Measurements from ENCODE around the gene ZNF688.
A peak's percentile ranks its signal among the peaks of the same experiment; 100 is the strongest.
"Not testable (repeated sequence)": the region's sequence is repeated elsewhere in the genome, so short reads cannot be mapped to it uniquely, and the experiment has no call there.

Gene ZNF688

DNA sequence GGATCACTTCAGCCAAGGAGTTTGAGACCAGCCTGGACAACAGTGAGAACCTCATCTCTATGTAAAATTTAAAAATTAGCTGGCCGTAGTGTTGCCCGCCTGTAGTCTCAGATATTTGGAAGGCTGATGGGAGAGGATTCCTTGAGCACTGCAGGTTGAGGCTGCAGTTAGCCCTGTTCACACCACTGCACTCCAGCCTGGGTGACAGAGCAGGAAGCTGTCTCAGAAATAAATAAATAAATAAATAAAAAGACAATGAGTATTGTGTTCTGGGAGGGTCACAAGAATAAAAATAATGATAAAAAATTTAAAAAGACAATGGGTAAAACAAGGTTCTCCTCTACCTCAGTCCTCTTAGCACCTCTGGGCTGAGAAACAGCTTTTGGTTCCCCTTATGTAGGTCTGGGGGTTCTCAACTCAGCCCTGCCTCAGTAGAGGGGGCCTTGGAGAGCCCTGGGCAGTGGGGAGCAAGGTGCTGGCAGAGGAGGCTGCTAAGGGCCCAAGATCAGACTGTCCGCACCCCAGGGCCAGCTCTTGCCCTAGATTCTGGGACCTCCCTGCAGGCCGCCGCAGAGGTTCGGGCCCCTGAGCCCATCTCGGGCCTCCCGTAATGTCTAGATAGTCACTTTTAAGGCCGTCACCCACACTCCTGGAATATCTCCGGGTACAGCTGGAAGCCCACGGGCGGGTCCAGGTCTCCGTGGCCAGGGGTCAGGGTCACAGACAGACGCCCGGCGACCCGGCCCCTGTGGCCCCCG is 16.8 kb downstream of the ZNF688 start:
- Histone ChIP-seq H3K4me1 (ENCODE audit: insufficient read depth, low read length) (no peaks in the 10 kb centered on the region), H3K27ac (ENCODE audit: low read depth, low read length) (no peak overlapping the region), H3K27me3 (ENCODE audit: insufficient read depth, low read length) (no peaks in the 10 kb centered on the region), H3K9me3 (ENCODE audit: insufficient read depth, low read depth, low read length) (no peaks in the 10 kb centered on the region), H3K4me3 (ENCODE audit: low read length) (no peak overlapping the region), H3K9ac (ENCODE audit: low read depth, low read length) (no peak overlapping the region), H3K36me3 (ENCODE audit: insufficient read depth, low read length) (peaks cover 25% of the 10 kb centered on the region)
- WGBS, result 95% methylated on average over 18 of the region's 18 CpGs

DNA sequence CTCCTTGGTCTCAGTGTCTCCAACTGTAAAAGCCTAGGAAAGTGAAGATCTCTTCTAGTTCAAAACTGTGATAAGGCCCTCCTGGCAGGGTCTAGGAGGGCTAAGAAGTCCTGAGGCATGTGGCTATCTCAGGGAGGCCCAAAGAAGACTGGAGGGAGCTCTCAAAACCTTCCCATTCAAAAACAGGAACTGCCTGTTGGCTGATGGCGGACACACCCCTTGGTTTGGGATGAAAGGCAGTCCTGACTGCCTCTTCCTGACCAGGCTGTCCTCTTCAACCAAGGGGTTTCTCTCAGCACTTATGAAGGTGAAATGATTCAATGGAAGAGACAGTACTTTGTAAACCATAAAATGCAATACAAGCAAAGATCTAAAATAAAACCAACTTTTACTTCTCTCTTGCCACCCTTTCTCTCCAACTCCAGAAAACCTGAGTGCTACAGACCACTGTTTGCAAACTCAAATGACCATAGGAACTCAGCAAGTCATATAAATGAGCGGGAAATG is 18.1 kb downstream of the ZNF688 start:
- H3K9me3 ChIP-seq (ENCODE audit: insufficient read depth, low read depth, low read length), result no peaks in the 10 kb centered on the region
- no peak overlapping the region for H3K4me3 ChIP-seq (ENCODE audit: low read length)
- no peak overlapping the region for H3K27ac ChIP-seq (ENCODE audit: low read depth, low read length)
- H3K9ac ChIP-seq (ENCODE audit: low read depth, low read length), result no peak overlapping the region
- H3K4me1 ChIP-seq (ENCODE audit: insufficient read depth, low read length), result 0 out of 2 replicates have a peak, but pooled peaks cover 5% of the 10 kb centered on the region
- 88% methylated on average over 2 of the region's 2 CpGs for WGBS
- peaks cover 25% of the 10 kb centered on the region for H3K36me3 ChIP-seq (ENCODE audit: insufficient read depth, low read length)
- no peaks in the 10 kb centered on the region for H3K27me3 ChIP-seq (ENCODE audit: insufficient read depth, low read length)

DNA sequence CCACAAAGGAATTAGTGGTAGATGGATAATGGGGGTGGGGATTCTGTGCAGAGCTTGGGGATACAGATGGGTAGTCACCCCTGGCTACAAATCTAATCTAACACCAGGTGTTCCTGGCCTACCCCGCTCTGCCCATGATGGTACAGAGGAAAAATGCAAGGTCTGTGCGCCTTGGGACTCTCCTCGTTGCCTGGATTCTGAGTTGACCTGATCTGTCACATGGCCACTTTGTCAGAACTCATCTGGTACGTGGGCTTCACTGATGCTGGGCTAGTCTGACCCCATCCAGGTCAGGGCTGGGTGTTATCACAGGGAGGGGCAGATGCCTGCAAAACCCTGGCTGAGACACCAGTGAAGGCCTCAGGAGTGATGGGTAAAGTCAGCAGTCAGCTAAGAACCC is 18.6 kb downstream of the ZNF688 start:
- H3K27me3 ChIP-seq (ENCODE audit: insufficient read depth, low read length), result no peaks in the 10 kb centered on the region
- no peaks in the 10 kb centered on the region for H3K9me3 ChIP-seq (ENCODE audit: insufficient read depth, low read depth, low read length)
- H3K36me3 ChIP-seq (ENCODE audit: insufficient read depth, low read length), result peaks cover 25% of the 10 kb centered on the region
- WGBS, result 94% methylated on average over 4 of the region's 4 CpGs
- H3K4me1 ChIP-seq (ENCODE audit: insufficient read depth, low read length), result 0 out of 2 replicates have a peak, but pooled peaks cover 6% of the 10 kb centered on the region
- no peak overlapping the region for H3K9ac ChIP-seq (ENCODE audit: low read depth, low read length)
- H3K27ac ChIP-seq (ENCODE audit: low read depth, low read length), result no peak overlapping the region
- H3K4me3 ChIP-seq (ENCODE audit: low read length), result no peak overlapping the region

DNA sequence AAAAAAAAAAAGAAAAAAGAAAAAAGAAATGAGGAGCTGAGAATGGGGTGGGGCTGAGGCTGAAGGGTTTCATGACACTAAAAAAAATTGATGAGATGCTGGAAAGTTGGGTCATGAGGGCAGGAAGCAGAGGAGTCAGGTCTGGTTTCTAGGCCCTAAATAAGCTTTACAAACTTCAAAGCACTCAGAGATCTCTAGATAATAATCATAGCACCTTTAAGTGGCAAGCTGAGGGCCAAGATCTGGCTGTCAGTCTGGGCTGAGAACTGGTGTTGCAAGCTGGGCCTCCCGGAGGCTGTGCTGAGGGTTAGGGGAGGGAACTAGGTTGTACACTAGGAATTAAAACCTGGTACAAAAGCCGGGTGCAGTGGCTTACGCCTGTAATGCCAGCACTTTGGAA is 19.7 kb downstream of the ZNF688 start:
- 0 out of 2 replicates have a peak, but pooled peaks cover 6% of the 10 kb centered on the region for H3K4me1 ChIP-seq (ENCODE audit: insufficient read depth, low read length)
- peaks cover 25% of the 10 kb centered on the region for H3K36me3 ChIP-seq (ENCODE audit: insufficient read depth, low read length)
- no peaks in the 10 kb centered on the region for H3K9me3 ChIP-seq (ENCODE audit: insufficient read depth, low read depth, low read length)
- H3K27ac ChIP-seq (ENCODE audit: low read depth, low read length), result no peak overlapping the region
- H3K27me3 ChIP-seq (ENCODE audit: insufficient read depth, low read length), result no peaks in the 10 kb centered on the region
- H3K4me3 ChIP-seq (ENCODE audit: low read length), result no peak overlapping the region
- H3K9ac ChIP-seq (ENCODE audit: low read depth, low read length), result no peak overlapping the region
- 95% methylated on average over 3 of the region's 3 CpGs for WGBS

DNA sequence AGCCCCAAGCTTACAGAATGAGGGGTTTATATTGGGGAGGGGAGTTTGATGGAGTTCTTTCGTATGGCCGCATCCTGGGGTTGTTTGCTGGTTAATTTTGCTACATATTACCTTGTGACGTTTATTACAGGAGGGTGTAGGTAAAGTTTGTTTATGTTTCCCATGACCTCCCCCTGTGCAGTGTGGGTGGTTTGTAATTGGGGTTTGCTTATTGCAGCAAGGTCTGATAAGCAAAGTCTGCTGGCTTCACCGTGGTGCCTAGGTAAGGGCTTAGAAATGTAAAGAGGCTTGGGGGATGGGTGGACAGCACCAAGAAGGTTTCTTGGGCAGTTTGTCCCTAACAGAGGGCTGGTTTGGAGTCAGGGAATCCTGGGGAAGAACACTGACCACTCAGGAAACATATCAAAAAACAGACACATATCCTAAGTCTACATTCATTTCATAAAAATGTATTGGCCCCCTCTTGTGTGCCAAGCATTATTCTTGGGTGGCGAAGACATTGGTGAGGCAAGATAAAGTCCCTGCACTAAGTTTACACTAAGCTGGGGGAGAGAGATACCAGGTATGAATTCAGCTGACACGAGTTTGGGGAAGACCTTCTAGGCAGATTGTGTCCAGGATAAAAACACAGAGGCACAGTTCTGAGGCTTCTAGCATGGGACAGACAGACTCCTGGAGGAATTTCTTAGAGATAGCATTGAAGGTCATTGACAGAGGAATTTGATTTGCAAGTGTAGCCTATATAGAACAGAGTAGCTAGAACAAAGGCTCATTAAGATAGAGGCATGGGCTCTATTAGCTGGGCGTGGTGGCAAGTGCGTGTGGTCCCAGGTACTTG is 22.9 kb downstream of the ZNF688 start:
- Histone ChIP-seq H3K4me1 (ENCODE audit: insufficient read depth, low read length) (peaks cover 8% of the 10 kb centered on the region; the same call in 1 of the 2 replicates), H3K27ac (ENCODE audit: low read depth, low read length) (no peak overlapping the region), H3K9ac (ENCODE audit: low read depth, low read length) (no peak overlapping the region), H3K9me3 (ENCODE audit: insufficient read depth, low read depth, low read length) (no peaks in the 10 kb centered on the region), H3K4me3 (ENCODE audit: low read length) (no peak overlapping the region), H3K27me3 (ENCODE audit: insufficient read depth, low read length) (no peaks in the 10 kb centered on the region), H3K36me3 (ENCODE audit: insufficient read depth, low read length) (0 out of 2 replicates have a peak, but pooled peaks cover 7% of the 10 kb centered on the region)
- WGBS, result 73% methylated on average over 8 of the region's 8 CpGs

DNA sequence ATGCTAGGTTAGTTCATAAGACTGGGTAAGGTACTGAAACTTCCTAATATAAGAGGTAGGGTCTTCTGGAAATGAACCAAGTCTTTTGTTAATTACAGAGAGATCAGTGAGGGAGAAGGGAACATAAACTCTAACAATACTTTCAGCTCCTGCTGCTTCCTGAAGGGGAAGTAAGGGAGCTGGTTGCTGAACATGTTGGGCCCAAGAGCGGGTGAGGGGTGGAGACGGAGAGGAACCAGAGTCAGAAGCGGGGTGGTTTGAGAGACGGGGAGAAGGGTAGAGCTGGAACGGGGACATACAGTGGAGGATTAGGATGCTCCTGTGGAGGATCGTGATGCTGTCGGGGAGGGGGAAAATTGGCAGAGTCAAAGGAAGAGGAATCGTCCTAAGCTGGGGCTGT is 25.4 kb downstream of the ZNF688 start:
- Histone ChIP-seq H3K4me1 (ENCODE audit: insufficient read depth, low read length) (peaks cover 33% of the 10 kb centered on the region), H3K36me3 (ENCODE audit: insufficient read depth, low read length) (no peaks in the 10 kb centered on the region), H3K27ac (ENCODE audit: low read depth, low read length) (no peak overlapping the region), H3K9ac (ENCODE audit: low read depth, low read length) (no peak overlapping the region), H3K27me3 (ENCODE audit: insufficient read depth, low read length) (no peaks in the 10 kb centered on the region), H3K9me3 (ENCODE audit: insufficient read depth, low read depth, low read length) (no peaks in the 10 kb centered on the region), H3K4me3 (ENCODE audit: low read length) (no peak overlapping the region)
- WGBS, result 90% methylated on average over 8 of the region's 8 CpGs

DNA sequence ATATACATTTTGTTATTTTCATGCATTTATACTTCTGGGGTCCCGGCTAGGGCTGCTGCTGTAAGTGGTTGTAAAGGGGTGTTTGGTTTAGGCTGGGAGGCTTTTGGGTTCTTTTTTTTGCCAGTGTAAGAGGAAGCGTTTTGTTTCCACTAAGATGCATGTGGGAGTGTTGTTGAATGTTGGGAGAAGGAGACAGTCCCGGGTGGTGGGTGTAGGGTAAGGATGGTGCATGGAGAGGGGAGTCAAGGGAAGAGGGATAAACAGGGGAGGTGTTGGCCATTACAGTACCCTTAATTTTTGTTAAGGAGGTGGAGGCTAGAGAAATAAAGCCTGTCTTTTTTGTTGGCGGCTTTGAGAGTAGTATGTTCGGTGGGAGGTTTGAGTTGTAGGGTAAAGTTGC is 28.4 kb downstream of the ZNF688 start:
- Histone ChIP-seq H3K27ac (ENCODE audit: low read depth, low read length) (no peak overlapping the region), H3K4me1 (ENCODE audit: insufficient read depth, low read length) (peaks cover 28% of the 10 kb centered on the region), H3K36me3 (ENCODE audit: insufficient read depth, low read length) (no peaks in the 10 kb centered on the region), H3K9ac (ENCODE audit: low read depth, low read length) (no peak overlapping the region), H3K4me3 (ENCODE audit: low read length) (no peak overlapping the region), H3K27me3 (ENCODE audit: insufficient read depth, low read length) (no peaks in the 10 kb centered on the region), H3K9me3 (ENCODE audit: insufficient read depth, low read depth, low read length) (no peaks in the 10 kb centered on the region)
- 82% methylated on average over 5 of the region's 5 CpGs for WGBS

DNA sequence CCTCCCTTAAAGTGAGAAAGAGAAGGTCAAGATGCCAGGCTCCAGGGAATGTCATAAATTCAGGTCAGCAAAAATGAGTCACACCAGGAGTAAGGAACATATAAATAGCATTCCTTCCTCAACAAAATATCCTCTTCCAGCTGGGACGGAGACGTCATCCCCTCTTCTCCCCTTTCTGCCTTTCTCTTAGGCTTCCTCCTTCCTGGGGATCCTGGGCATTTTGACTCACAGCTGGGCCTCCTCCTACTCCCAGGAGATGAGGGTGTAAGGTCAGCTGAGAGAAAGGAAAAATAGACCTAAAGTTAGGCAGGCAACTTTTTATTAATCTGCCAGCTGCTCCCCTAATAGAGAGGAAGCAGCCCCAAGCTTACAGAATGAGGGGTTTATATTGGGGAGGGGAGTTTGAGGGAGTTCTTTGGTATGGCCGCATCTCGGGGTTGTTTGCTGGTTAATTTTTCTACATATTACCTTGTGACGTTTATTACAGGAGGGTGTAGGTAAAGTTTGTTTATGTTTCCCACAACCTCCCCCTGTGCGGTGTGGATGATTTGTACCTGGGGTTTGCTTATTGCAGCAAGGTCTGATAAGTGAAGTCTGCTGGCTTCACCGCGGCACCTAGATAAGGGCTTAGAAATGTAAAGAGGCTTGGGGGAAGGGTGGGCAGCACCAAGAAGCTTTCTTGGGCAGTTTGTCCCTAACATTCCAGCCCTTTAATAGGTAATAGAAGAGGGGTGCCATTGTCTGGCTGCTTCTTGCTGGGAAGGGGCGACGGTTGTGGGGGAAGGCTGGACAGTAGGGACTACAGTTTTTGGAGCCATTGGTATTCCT is 29.8 kb downstream of the ZNF688 start:
- H3K9me3 ChIP-seq (ENCODE audit: insufficient read depth, low read depth, low read length), result no peaks in the 10 kb centered on the region
- no peaks in the 10 kb centered on the region for H3K36me3 ChIP-seq (ENCODE audit: insufficient read depth, low read length)
- H3K4me3 ChIP-seq (ENCODE audit: low read length), result peak overlapping the region; percentile 20
- peak overlapping the region; percentile 3; the same call in 1 of the 2 replicates for H3K9ac ChIP-seq (ENCODE audit: low read depth, low read length)
- WGBS, result 14% methylated on average over 7 of the region's 10 CpGs
- peaks cover 28% of the 10 kb centered on the region for H3K4me1 ChIP-seq (ENCODE audit: insufficient read depth, low read length)
- H3K27me3 ChIP-seq (ENCODE audit: insufficient read depth, low read length), result no peaks in the 10 kb centered on the region
- peak overlapping the region; percentile 72; the same call in 1 of the 2 replicates for H3K27ac ChIP-seq (ENCODE audit: low read depth, low read length)

DNA sequence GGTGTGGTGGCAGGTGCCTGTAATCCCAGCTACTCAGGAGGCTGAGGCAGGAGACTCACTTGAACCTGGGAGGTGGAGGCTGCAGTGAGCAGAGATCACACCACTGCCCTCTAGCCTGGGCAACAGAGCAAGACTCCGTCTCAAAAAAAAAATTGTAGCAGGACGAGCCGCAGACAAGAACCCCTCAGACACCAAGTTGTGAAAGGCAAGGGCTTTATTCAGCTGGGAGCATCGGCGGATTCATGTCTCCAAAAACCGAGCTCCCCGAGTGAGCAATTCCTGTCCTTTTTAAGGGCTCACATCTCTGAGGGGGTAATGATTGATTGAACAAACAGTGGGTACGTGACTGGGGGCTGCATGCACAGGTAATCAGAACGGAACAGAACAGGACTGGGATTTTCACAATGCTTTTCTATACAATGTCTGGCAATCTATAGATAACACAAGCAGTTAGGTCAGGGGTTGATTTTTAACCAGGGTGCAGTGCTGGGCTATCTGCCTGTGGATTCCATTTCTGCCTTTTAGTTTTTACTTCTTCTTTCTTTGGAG is 30.5 kb downstream of the ZNF688 start:
- 0 out of 2 replicates have a peak overlapping the region, but pooled peaks have one; percentile 3 for H3K9ac ChIP-seq (ENCODE audit: low read depth, low read length)
- WGBS, result 83% methylated on average over 9 of the region's 9 CpGs
- not testable (repeated sequence) for H3K27me3 ChIP-seq (ENCODE audit: insufficient read depth, low read length); H3K9me3 ChIP-seq (ENCODE audit: insufficient read depth, low read depth, low read length); H3K4me3 ChIP-seq (ENCODE audit: low read length); H3K36me3 ChIP-seq (ENCODE audit: insufficient read depth, low read length)
- peaks cover 34% of the 10 kb centered on the region for H3K4me1 ChIP-seq (ENCODE audit: insufficient read depth, low read length)
- H3K27ac ChIP-seq (ENCODE audit: low read depth, low read length), result peak overlapping the region; percentile 72; the same call in 1 of the 2 replicates

DNA sequence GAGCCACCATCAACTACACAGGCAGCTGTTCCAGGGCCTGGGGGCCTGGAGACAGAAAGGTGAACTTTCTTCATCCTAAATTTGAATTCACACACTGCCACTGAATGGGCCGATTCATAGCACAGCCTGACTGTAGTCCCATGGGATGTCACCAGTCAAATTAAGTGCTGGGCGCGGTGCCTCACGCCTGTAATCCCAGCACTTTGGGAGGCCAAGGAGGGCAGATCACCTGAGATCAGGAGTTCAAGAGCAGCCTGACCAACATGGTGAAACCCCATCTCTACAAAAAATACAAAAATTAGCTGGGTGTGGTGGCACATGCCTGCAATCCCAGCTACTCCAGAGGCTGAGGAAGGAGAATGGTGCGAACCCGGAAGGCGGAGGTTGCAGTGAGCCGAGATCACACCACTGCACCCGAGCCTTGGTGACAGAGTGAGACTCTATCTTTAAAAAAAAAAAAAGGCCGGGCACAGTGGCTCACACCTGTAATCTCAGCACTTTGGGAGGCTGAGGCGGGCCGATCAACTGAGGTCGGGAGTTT is 31.5 kb downstream of the ZNF688 start:
- not testable (repeated sequence) for H3K27ac ChIP-seq (ENCODE audit: low read depth, low read length); H3K36me3 ChIP-seq (ENCODE audit: insufficient read depth, low read length); H3K9ac ChIP-seq (ENCODE audit: low read depth, low read length); H3K27me3 ChIP-seq (ENCODE audit: insufficient read depth, low read length); H3K9me3 ChIP-seq (ENCODE audit: insufficient read depth, low read depth, low read length); H3K4me3 ChIP-seq (ENCODE audit: low read length)
- peaks cover 37% of the 10 kb centered on the region for H3K4me1 ChIP-seq (ENCODE audit: insufficient read depth, low read length)
- 90% methylated on average over 13 of the region's 13 CpGs for WGBS
